Kidney epithelial cell (primary cell): ENCODE measurements around the gene ADIPOR1. TPM values are rescaled to one million over a fixed set of nuclear protein-coding genes. Genes with fewer than 3 reads are reported as not detected.
"Not testable (repeated sequence)": the region's sequence is repeated elsewhere in the genome, so short reads cannot be mapped to it uniquely, and the experiment has no call there.

Source experiments
- DNase-seq: peaks from one replicate; pipeline ENCODE4 v3.0.0-alpha.2; 2010; ENCODE audit warnings: low read depth
- H3K27me3 ChIP-seq: 2 replicates; pipeline ENCODE4 v1.6.0; 2011; ENCODE audit warnings: low read length; ENCODE audit not compliant: control insufficient read depth, insufficient read depth
- H3K36me3 ChIP-seq: 2 replicates; pipeline ENCODE4 v1.5.1; 2011; ENCODE audit warnings: low read length; ENCODE audit not compliant: control insufficient read depth, insufficient read depth
- H3K4me3 ChIP-seq: 2 replicates; pipeline ENCODE4 v1.5.1; 2011; ENCODE audit warnings: low read depth, mild to moderate bottlenecking, control low read depth, low read length
- CTCF ChIP-seq: IDR thresholded peaks from 2 replicates; pipeline ENCODE4 v1.5.1; 2011; ENCODE audit warnings: mild to moderate bottlenecking, moderate library complexity, low read length, control low read depth, inconsistent platforms; ENCODE audit not compliant: insufficient read depth, poor library complexity, severe bottlenecking
- total RNA-seq: library from RNA; depleted of rRNA; stranded (reverse); fragments of >200 nt; gene quantifications from 2 replicates; pipeline ENCODE4 v1.2.3, GENCODE V29; 2015

ADIPOR1 gene
- total RNA-seq, 1 donor from 2014 or later, result 77.8 TPM

GRCh38 chr1:202987922-202988583 is 29.9 kb upstream of the ADIPOR1 start:
- Histone ChIP-seq H3K27me3 (peaks cover 11% of the 10 kb centered on the region), H3K4me3 (no peak overlapping the region), H3K36me3 (no peaks in the 10 kb centered on the region)
- DNase-seq, result no peak
- TF ChIP-seq CTCF, result no peak

- TF ChIP-seq CTCF, result no peak
- DNase-seq, result no peak
- peaks cover 11% of the 10 kb centered on the region for H3K27me3 ChIP-seq
- H3K36me3 ChIP-seq, result no peaks in the 10 kb centered on the region
- no peak overlapping the region for H3K4me3 ChIP-seq
These were observed 29.1 kb upstream of the ADIPOR1 start for GRCh38 chr1:202987255-202987654.

- H3K4me3 ChIP-seq, DNase-seq: not testable (repeated sequence)
- peaks cover 11% of the 10 kb centered on the region for H3K27me3 ChIP-seq
These were observed 28.0 kb upstream of the ADIPOR1 start for GRCh38 chr1:202986120-202986519.

GRCh38 chr1:202982715-202983430 is 24.8 kb upstream of the ADIPOR1 start:
- no peak for DNase-seq
- Histone ChIP-seq H3K27me3 (peaks cover 4% of the 10 kb centered on the region), H3K4me3 (no peak overlapping the region), H3K36me3 (no peaks in the 10 kb centered on the region)
- no peak for TF ChIP-seq CTCF

More at GRCh38 chr1:202986120-202986519, 28.0 kb upstream of the ADIPOR1 start:
- H3K36me3 ChIP-seq, result not testable (repeated sequence)

- DNase-seq, result no peak
- no peak overlapping the region for H3K4me3 ChIP-seq
- no peaks in the 10 kb centered on the region for H3K36me3 ChIP-seq
- no peaks in the 10 kb centered on the region for H3K27me3 ChIP-seq
- TF ChIP-seq CTCF, result no peak
These were observed 23.8 kb upstream of the ADIPOR1 start for GRCh38 chr1:202981939-202982338.

GRCh38 chr1:202979459-202979858 is 21.3 kb upstream of the ADIPOR1 start:
- DNase-seq, result no peak
- Histone ChIP-seq H3K4me3 (no peak overlapping the region), H3K27me3 (peaks cover 5% of the 10 kb centered on the region), H3K36me3 (no peaks in the 10 kb centered on the region)
- TF ChIP-seq CTCF, result no peak
